WTC11 (cell line): ENCODE data around the gene CACNA1C. TPM values are rescaled to one million over a fixed set of nuclear protein-coding genes. Genes with fewer than 3 reads are reported as not detected.

Experiments used
- ATAC-seq: fragments of 200-7000 bp; cut with Tn5 transposase; 2 replicates; pipeline ENCODE4 v1.10.0; 2021; ENCODE audit warnings: mild to moderate bottlenecking, moderate library complexity
- CTCF ChIA-PET: fragments of 300-600 bp; sonication (Branson Sonifier 250); formaldehyde crosslinking; loops from one replicate; lab custom pipeline; 2021; ENCODE audit warnings: antibody characterized with exemption; lab: Charles Lee
- POLR2A ChIA-PET: fragments of 350-600 bp; sonication (Branson Sonifier 250); formaldehyde crosslinking; loops from one replicate; lab custom pipeline; 2021; ENCODE audit warnings: antibody characterized with exemption; lab: Charles Lee
- DNase-seq: peaks from one replicate; pipeline ENCODE4 v3.0.0; 2021; ENCODE audit warnings: low spot score
- H3K27ac Mint-ChIP-seq: 2 replicates; pipeline ENCODE4 v1.8.0; 2021; ENCODE audit warnings: mixed read lengths
- H3K27me3 Mint-ChIP-seq: 2 replicates; pipeline ENCODE4 v1.8.0; 2021; ENCODE audit warnings: low read depth, mild to moderate bottlenecking, moderate library complexity, mixed read lengths
- H3K36me3 Mint-ChIP-seq: 2 replicates; pipeline ENCODE4 v1.8.0; 2021; ENCODE audit warnings: mixed read lengths
- H3K4me1 Mint-ChIP-seq: 2 replicates; pipeline ENCODE4 v1.8.0; 2022; ENCODE audit warnings: mixed read lengths
- H3K4me3 Mint-ChIP-seq: 2 replicates; pipeline ENCODE4 v1.8.0; 2021; ENCODE audit warnings: mild to moderate bottlenecking, moderate library complexity, mixed read lengths
- H3K9me3 Mint-ChIP-seq: 2 replicates; pipeline ENCODE4 v1.8.0; 2021; ENCODE audit warnings: mixed read lengths
- AR ChIP-seq: fragments of 250-450 bp; sonication (Bioruptor Pico); IDR thresholded peaks from 2 replicates; pipeline ENCODE4 v1.9.0; 2021; ENCODE audit warnings: mild to moderate bottlenecking
- ATF2 ChIP-seq: sonication (generic); formaldehyde crosslinking; IDR thresholded peaks from 2 replicates; pipeline ENCODE4 v1.8.1; 2022; ENCODE audit warnings: low read depth, missing genetic modification reagents, borderline replicate concordance
- ATF6 ChIP-seq: sonication (generic); formaldehyde crosslinking; IDR thresholded peaks from 2 replicates; pipeline ENCODE4 v1.8.1; 2023; ENCODE audit warnings: mild to moderate bottlenecking, missing genetic modification reagents
- E2F1 ChIP-seq: sonication (generic); formaldehyde crosslinking; IDR thresholded peaks from 2 replicates; pipeline ENCODE4 v1.8.0; 2022; ENCODE audit warnings: mild to moderate bottlenecking, missing genetic modification reagents
- E2F4 ChIP-seq: sonication (generic); formaldehyde crosslinking; IDR thresholded peaks from 2 replicates; pipeline ENCODE4 v1.8.1; 2022; ENCODE audit warnings: low read depth, mild to moderate bottlenecking, moderate library complexity, missing genetic modification reagents, borderline replicate concordance
- EMX1 ChIP-seq: fragments of 250-450 bp; sonication (Bioruptor Pico); IDR thresholded peaks from 2 replicates; pipeline ENCODE4 v1.8.0; 2021; ENCODE audit warnings: mild to moderate bottlenecking
- ETV6 ChIP-seq: sonication (generic); formaldehyde crosslinking; IDR thresholded peaks from 2 replicates; pipeline ENCODE4 v1.8.1; 2022; ENCODE audit warnings: mild to moderate bottlenecking, missing genetic modification reagents
- GABPB1 ChIP-seq: sonication (generic); formaldehyde crosslinking; IDR thresholded peaks from 2 replicates; pipeline ENCODE4 v1.8.1; 2023; ENCODE audit warnings: mild to moderate bottlenecking, missing genetic modification reagents
- IRF1 ChIP-seq: sonication (generic); formaldehyde crosslinking; IDR thresholded peaks from 2 replicates; pipeline ENCODE4 v1.8.0; 2023; ENCODE audit warnings: missing genetic modification reagents
- IRF2 ChIP-seq: sonication (generic); formaldehyde crosslinking; IDR thresholded peaks from 2 replicates; pipeline ENCODE4 v1.8.0; 2022; ENCODE audit warnings: low read depth, missing genetic modification reagents, borderline replicate concordance
- PRDM15 ChIP-seq: sonication (generic); formaldehyde crosslinking; IDR thresholded peaks from 2 replicates; pipeline ENCODE4 v1.8.0; 2022; ENCODE audit warnings: missing genetic modification reagents
- RELA ChIP-seq: sonication (generic); formaldehyde crosslinking; IDR thresholded peaks from 2 replicates; pipeline ENCODE4 v1.8.1; 2022; ENCODE audit warnings: missing genetic modification reagents, mild to moderate bottlenecking, borderline replicate concordance
- TEAD4 ChIP-seq: sonication (generic); formaldehyde crosslinking; IDR thresholded peaks from 2 replicates; pipeline ENCODE4 v1.8.0; 2022; ENCODE audit warnings: mild to moderate bottlenecking, missing genetic modification reagents
- USF1 ChIP-seq: sonication (generic); formaldehyde crosslinking; IDR thresholded peaks from 2 replicates; pipeline ENCODE4 v1.8.0; 2022; ENCODE audit warnings: mild to moderate bottlenecking, missing genetic modification reagents
- USF2 ChIP-seq: sonication (generic); formaldehyde crosslinking; IDR thresholded peaks from 2 replicates; pipeline ENCODE4 v1.8.1; 2023; ENCODE audit warnings: mild to moderate bottlenecking, missing genetic modification reagents, moderate library complexity
- ZBTB21 ChIP-seq: sonication (generic); formaldehyde crosslinking; IDR thresholded peaks from 2 replicates; pipeline ENCODE4 v1.8.1; 2023; ENCODE audit warnings: mild to moderate bottlenecking, missing genetic modification reagents, borderline replicate concordance
- ZNF512 ChIP-seq: sonication (generic); formaldehyde crosslinking; IDR thresholded peaks from 2 replicates; pipeline ENCODE4 v1.8.1; 2022; ENCODE audit warnings: missing genetic modification reagents, borderline replicate concordance
- total RNA-seq: library from RNA; stranded (reverse); gene quantifications from 3 replicates; pipeline ENCODE4 v1.2.3, GENCODE V29; 2021

CACNA1C gene
- total RNA-seq, 1 experiment from 2014 or later: 1.7 TPM

- Mint-ChIP-seq H3K27me3 (no peaks in the 10 kb centered on the region), H3K36me3 (no peaks in the 10 kb centered on the region), H3K27ac (no peak overlapping the region), H3K4me1 (peaks cover 5% of the 10 kb centered on the region), H3K4me3 (no peak overlapping the region), H3K9me3 (no peaks in the 10 kb centered on the region)
- DNase-seq (no peak), ATAC-seq (no peak)
- CTCF ChIA-PET: interaction anchor here (0.9 to 2.4 kb wide), 4 partner anchors 9 to 216 kb away, joined by 3 to 11 read pairs (median 8); no protein-coding TSS in a partner anchor
- TF ChIP-seq ZBTB21 (CRISPR knock-in tag) (no peak), ZNF512 (CRISPR knock-in tag) (no peak), RELA (CRISPR knock-in tag) (no peak), PRDM15 (CRISPR knock-in tag) (no peak), IRF2 (CRISPR knock-in tag) (no peak), E2F4 (CRISPR knock-in tag) (no peak)
- POLR2A ChIA-PET: no interaction called here
Measured at GRCh38 chr12:2273288-2273687, 220.5 kb downstream of the CACNA1C start.

- Mint-ChIP-seq H3K4me3 (no peak overlapping the region), H3K27ac (no peak overlapping the region), H3K36me3 (no peaks in the 10 kb centered on the region), H3K27me3 (no peaks in the 10 kb centered on the region; the same call in 1 of the 2 replicates), H3K4me1 (0 out of 2 replicates have a peak, but pooled peaks cover 3% of the 10 kb centered on the region), H3K9me3 (no peaks in the 10 kb centered on the region)
- POLR2A ChIA-PET: no interaction called here
- ATAC-seq (no peak), DNase-seq (no peak)
- CTCF ChIA-PET: interaction anchor here (0.9 to 2.4 kb wide), 4 partner anchors 8 to 216 kb away, joined by 3 to 11 read pairs (median 8); no protein-coding TSS in a partner anchor
- TF ChIP-seq ATF2 (CRISPR knock-in tag) (no peak), AR (no peak), GABPB1 (CRISPR knock-in tag) (no peak), USF2 (no peak), IRF1 (CRISPR knock-in tag) (no peak), USF1 (CRISPR knock-in tag) (no peak), ETV6 (no peak), E2F1 (CRISPR knock-in tag) (no peak), EMX1 (CRISPR knock-in tag) (no peak), TEAD4 (CRISPR knock-in tag) (no peak), ATF6 (CRISPR knock-in tag) (no peak)
Measured at GRCh38 chr12:2273751-2274150, 221.0 kb downstream of the CACNA1C start.
